Ishikawa (cell line): ENCODE data around the gene SH3BP4.

Experiments used
- MAX ChIP-seq: IDR thresholded peaks from 2 replicates; pipeline ENCODE4 v1.6.1; 2012
- RAD21 ChIP-seq: IDR thresholded peaks from 2 replicates; pipeline ENCODE4 v1.6.1; 2012; ENCODE audit warnings: low read depth
- TAF1 ChIP-seq: IDR thresholded peaks from 2 replicates; pipeline ENCODE4 v1.6.1; 2012; ENCODE audit warnings: low read depth, mild to moderate bottlenecking
- YY1 ChIP-seq: IDR thresholded peaks from 2 replicates; pipeline ENCODE4 v1.6.1; 2012; ENCODE audit warnings: low read depth

- TF ChIP-seq YY1 (no peak; the same call in 1 of the 2 replicates), MAX (no peak), RAD21 (no peak), TAF1 (no peak)
Measured at GRCh38 chr2:234955971-234956509, 4.2 kb downstream of the SH3BP4 start.
